RWPE2 (cell line): ENCODE data around the gene TBCE.

Source experiments
- ATAC-seq: fragments of 200-7000 bp; cut with Tn5 transposase; 3 replicates; pipeline ENCODE4 v1.9.1; 2021; ENCODE audit warnings: low read depth
- DNase-seq: peaks from one replicate; pipeline ENCODE4 v3.0.0-alpha.2; 2020; ENCODE audit warnings: low spot score
- H3K27ac ChIP-seq: fragments of 450-650 bp; 2 replicates; pipeline ENCODE4 v1.5.1; 2017; ENCODE audit warnings: mild to moderate bottlenecking; ENCODE audit not compliant: poor library complexity, severe bottlenecking
- H3K27me3 ChIP-seq: fragments of 250-450 bp; sonication (Bioruptor Pico); 2 replicates; pipeline ENCODE4 v1.5.1; 2021; ENCODE audit warnings: mild to moderate bottlenecking, moderate library complexity; ENCODE audit not compliant: insufficient read depth, poor library complexity, severe bottlenecking
- H3K36me3 ChIP-seq: fragments of 250-450 bp; sonication (Bioruptor Pico); 2 replicates; pipeline ENCODE4 v1.5.1; 2020; ENCODE audit warnings: low read depth, mild to moderate bottlenecking, moderate library complexity
- H3K4me1 ChIP-seq: fragments of 250-450 bp; sonication (Bioruptor Pico); 2 replicates; pipeline ENCODE4 v1.5.1; 2021; ENCODE audit warnings: mild to moderate bottlenecking, moderate library complexity; ENCODE audit not compliant: insufficient read depth, poor library complexity, severe bottlenecking
- H3K4me3 ChIP-seq: fragments of 250-450 bp; sonication (Bioruptor Pico); 2 replicates; pipeline ENCODE4 v1.5.1; 2021; ENCODE audit warnings: mild to moderate bottlenecking, moderate library complexity; ENCODE audit not compliant: severe bottlenecking
- H3K9me3 ChIP-seq: fragments of 250-450 bp; sonication (Bioruptor Pico); 2 replicates; pipeline ENCODE4 v1.5.1; 2021; ENCODE audit warnings: mild to moderate bottlenecking, moderate library complexity; ENCODE audit not compliant: severe bottlenecking
- CTCF ChIP-seq: fragments of 450-650 bp; IDR thresholded peaks from one replicate; pipeline ENCODE4 v1.5.1; 2017; ENCODE audit warnings: mild to moderate bottlenecking, moderate library complexity; ENCODE audit not compliant: poor library complexity, severe bottlenecking

TBCE gene

DNA sequence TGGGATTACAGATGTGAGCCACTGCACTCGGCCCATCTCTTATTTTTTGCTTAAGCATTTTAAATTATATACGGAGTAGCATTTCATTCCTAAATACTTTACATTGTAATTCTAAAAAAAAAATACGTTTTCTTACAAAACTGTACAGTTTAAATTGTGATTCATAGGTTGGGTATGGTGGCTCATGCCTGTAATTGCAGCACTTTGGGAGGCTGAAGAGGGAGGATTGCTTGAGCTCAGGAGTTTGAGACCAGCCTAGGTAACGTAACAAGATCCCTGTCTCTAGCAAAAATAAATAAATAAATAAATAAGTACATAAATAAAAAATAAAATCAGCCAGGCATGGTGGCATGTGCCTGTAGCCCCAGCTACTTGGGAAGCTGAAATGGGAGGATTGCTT is 24.6 kb downstream of the TBCE start:
- DNase-seq (no peak), ATAC-seq (no peak)
- Histone ChIP-seq H3K27ac (no peak overlapping the region), H3K36me3 (no peaks in the 10 kb centered on the region), H3K9me3 (no peaks in the 10 kb centered on the region), H3K27me3 (no peaks in the 10 kb centered on the region), H3K4me1 (peaks cover 5% of the 10 kb centered on the region), H3K4me3 (no peak overlapping the region)
- no peak for TF ChIP-seq CTCF

DNA sequence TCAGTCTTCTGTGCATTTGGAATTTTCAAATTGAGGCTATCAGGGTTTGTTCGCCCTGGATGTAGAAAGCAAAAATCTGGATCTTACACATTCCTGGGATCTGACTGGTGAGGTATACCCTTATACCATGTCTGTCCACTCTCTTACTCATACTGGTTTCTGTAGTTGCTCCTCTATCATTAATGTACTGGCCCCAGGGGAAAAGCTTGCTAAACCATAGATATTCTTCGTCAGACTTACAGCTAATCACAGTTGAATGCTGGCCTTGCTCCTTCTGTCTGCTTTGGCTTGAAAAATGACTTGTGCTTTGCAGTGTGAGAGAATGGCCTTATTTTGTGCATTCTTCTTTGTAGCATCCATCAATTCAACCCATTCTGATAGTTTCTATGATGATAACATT is 30.5 kb downstream of the TBCE start:
- no peak overlapping the region for H3K4me3 ChIP-seq
- H3K36me3 ChIP-seq = no peaks in the 10 kb centered on the region
- DNase-seq = peak; percentile 50
- peaks cover 18% of the 10 kb centered on the region for H3K4me1 ChIP-seq
- no peaks in the 10 kb centered on the region for H3K9me3 ChIP-seq
- ATAC-seq = peak; percentile 99
- H3K27ac ChIP-seq = peak overlapping the region; percentile 75
- H3K27me3 ChIP-seq = no peaks in the 10 kb centered on the region
- TF ChIP-seq CTCF = no peak

DNA sequence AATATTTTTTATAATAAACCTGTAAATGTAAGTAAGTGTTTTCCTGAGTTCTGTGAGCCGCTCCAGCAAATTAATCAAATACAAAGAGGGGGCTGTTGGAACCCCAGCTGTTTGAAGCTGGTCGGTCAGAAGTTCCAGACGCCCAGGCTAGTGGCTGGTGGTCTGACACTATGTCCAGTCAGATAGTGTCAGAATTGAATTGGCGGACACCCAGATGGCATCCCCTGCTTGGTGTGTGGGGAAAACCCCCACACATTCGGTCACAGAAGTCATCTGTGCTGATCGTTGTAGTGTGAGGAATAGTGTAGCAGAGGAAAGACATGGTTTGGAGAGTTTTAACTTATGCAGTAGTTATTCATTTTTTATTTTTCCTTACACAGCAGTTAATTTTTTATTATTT is 32.4 kb downstream of the TBCE start:
- H3K4me3 ChIP-seq = no peak overlapping the region
- no peaks in the 10 kb centered on the region for H3K27me3 ChIP-seq
- no peaks in the 10 kb centered on the region for H3K9me3 ChIP-seq
- ATAC-seq (no peak), DNase-seq (no peak)
- peaks cover 24% of the 10 kb centered on the region for H3K4me1 ChIP-seq
- H3K36me3 ChIP-seq = no peaks in the 10 kb centered on the region
- peak overlapping the region; percentile 75 for H3K27ac ChIP-seq
- no peak for TF ChIP-seq CTCF

GRCh38 chr1:235401251-235401650 is 34.0 kb downstream of the TBCE start:
- H3K27ac ChIP-seq = no peak overlapping the region
- peaks cover 24% of the 10 kb centered on the region for H3K4me1 ChIP-seq
- no peak overlapping the region for H3K4me3 ChIP-seq
- no peaks in the 10 kb centered on the region for H3K27me3 ChIP-seq
- no peaks in the 10 kb centered on the region for H3K9me3 ChIP-seq
- TF ChIP-seq CTCF = no peak
- ATAC-seq (no peak), DNase-seq (no peak)
- no peaks in the 10 kb centered on the region for H3K36me3 ChIP-seq

- no peak overlapping the region for H3K4me3 ChIP-seq
- peak overlapping the region; percentile 53 for H3K27ac ChIP-seq
- no peaks in the 10 kb centered on the region for H3K36me3 ChIP-seq
- DNase-seq (no peak), ATAC-seq (no peak)
- H3K27me3 ChIP-seq = no peaks in the 10 kb centered on the region
- H3K4me1 ChIP-seq = peaks cover 14% of the 10 kb centered on the region
- no peak for TF ChIP-seq CTCF
- H3K9me3 ChIP-seq = no peaks in the 10 kb centered on the region
These were observed 35.4 kb downstream of the TBCE start for GRCh38 chr1:235402457-235403200.
